Cerebellar nuclear complex (tissue), 1 donor: ENCODE results near the gene ITGA3.
A peak's percentile ranks its signal among the peaks of the same experiment; 100 is the strongest.

Experiments used
- DNase-seq, 2 experiments: peaks; one replicate each; lab custom pipeline; 2025; lab: John Stamatoyannopoulos, UW

The ITGA3 gene

DNA sequence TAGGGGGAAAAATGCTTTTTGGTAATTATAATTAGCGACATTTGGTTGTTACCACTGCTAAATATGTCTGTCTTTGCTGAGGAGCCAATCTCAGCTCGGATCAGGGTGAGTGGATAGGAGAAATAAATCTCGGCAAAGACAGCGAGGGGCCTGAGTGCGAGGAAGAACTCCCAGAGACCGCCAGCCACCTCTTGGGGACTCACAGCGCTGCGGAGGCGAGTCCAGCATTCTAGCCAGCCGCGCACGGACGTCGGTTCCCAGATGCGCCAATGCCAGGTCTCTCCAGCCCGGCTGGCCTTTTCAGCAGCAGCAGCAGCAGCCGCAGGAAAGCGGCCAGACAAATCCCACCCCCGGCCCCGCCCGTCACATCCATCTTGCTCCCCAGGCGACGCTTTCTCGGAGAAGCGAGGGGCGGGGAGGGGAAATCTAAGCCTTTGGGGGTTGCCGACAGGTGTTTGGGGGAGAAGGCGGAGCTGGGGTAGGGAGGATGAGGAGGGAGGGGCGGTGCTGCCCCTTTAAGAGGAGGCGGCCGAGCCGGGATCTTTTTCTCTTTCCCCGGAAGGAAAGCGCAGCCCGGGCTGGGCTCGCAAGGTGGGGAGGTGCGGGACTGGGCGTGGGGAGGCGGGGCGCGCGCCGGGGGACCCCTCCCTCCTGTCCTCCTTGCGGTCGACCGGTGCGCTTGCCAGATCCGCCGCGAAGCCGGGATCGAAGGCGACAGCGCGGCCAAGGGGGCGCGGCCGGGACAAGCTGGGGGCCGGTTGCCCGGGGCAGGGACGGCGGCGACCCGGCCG, at the start of gene ITGA3:
ITGA3 (plus strand) TSS at position 685 of the 791 bp plus-strand sequence. CDS start 330 bp downstream, outside the sequence.
- no peak for DNase-seq

DNA sequence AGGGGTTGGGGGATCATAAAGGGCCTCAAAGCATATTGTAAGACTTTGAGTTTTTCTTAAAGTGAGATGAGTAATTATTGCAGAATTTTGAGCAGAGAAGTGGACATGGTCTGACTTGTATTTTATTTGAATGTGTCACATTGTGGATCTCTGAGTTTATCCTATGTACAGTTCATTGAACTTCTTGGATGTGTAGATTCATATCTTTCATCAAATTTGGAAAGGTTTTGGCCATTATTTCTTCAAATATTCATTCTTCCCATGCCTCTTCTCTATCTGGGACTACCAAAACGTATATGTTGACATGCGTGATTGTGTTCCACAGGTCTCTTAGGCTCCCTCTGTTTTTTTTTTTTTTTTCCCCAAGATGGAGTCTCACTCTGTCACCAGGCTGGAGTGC, 46.6 kb upstream of the ITGA3 start:
- DNase-seq: no peak

DNA sequence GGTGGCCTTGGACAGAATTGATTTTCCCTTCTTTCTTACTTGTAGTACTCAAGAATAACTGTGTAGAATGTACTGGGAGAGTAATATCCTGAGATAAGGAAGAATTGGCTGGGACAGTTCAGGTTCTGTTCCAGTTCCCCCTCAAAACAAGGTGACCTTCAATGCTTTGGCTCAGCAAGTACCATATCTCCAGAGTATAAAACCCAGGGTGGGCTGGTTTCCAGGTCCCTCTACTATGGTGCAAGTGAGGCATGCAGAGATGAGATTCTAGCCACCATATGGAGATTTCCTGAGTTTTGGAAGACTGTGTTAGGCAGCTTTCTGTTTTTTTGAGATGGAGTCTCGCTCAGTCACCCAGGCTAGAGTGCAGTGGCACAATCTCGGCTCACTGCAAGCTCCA, 42.8 kb upstream of the ITGA3 start:
- no peak for DNase-seq

DNA sequence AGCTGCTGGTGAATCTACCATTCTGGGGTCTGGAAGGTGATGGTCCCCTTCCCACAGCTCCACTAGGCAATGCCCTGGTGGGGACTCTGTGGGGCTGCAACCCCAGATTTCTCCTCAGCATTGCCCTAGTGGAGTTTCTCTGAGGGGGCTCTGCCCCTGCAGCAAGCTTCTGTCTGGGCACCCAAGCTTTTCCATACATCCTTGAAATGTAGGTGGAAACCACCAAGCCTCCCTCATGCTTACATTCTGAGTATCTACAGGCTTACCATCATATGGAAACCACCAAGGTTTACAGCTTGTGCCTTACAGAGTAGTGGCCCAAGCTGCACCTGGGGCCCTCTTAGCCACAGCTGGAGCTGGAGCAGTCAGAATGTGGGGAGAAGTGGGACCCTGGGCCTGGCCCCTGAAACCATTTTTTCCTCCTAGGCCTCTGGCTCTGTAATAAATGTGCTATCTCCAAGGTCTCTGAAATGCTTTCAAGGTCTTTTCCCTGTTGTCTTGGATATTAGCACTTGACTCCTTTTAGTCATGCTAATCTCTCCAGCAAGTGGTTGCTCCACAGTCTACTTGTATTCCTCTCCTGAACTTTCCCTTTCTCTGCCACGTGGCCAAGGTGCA, 41.3 kb upstream of the ITGA3 start:
- DNase-seq: no peak

DNA sequence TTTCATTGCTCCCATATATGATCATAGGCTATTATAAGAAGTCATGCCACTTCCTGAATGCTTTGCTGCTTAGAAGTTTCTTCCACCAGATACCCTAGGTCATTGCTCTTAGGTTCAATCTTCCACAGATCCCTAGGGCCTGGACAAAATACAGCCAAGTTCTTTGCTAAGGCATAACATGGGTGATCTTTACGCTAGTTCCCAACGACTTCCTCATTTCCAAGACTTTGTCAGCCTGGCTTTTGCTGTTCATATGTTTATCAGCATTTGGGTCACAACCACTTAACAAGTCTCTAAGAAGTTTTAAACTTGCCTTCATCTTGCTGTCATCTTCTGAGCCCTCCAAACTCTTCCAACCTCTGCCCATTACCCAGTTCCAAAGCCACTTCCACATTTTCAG, 40.8 kb upstream of the ITGA3 start:
- no peak for DNase-seq

DNA sequence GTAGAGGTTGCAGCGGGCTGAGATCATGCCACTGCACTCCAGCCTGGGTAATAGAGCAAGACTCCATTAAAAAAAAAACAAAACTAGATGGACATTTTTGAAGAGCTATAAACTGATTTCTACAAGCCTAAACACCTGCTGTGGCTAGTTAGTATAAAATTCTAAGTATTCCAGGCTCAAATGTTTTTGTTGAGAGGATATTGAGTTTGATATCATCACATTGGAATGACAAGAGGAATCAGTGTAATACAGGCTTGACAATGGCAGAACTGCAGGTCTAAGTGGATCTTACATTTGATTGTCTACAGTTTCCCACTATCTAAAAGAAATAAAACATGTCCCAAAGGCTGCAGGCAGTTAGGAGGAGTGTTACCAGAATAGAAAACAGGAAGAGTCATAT, 37.0 kb upstream of the ITGA3 start:
- DNase-seq: no peak

DNA sequence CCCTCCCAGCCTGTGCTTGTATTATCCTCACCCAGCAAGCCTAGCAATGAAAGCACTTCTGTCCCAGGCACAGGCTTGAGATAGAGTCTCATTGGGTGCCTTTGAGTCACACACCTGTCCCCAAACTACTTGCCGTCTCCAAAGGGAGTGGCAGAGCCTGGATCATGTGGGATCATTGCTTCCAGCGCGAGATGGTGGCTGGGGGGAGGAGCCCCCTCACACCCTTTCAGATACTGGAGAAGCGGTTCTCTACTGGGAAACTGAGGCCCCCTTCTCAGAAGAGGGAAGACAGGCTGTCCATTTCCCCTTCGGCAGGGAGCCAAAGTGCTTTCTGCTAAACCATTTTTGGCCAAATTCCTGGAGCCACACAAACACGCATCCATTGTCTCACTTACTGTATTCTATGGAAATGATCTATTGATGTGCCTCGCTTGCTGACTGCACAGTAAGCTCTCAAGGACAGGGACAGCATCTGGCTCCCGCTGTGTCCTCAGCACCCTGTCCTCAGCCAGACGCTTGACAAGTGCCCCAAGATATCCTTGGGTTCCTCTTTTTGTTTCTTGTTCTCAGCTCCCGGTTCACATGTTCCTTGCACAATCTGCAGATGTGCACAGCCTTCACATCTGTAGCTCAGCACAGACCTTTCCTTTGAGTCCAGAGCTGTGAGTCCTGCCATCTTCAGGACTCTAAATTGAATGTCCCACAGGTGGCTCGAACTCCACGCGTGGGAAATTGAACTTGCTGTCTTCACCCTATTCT, 34.9 kb upstream of the ITGA3 start:
- DNase-seq: no peak

DNA sequence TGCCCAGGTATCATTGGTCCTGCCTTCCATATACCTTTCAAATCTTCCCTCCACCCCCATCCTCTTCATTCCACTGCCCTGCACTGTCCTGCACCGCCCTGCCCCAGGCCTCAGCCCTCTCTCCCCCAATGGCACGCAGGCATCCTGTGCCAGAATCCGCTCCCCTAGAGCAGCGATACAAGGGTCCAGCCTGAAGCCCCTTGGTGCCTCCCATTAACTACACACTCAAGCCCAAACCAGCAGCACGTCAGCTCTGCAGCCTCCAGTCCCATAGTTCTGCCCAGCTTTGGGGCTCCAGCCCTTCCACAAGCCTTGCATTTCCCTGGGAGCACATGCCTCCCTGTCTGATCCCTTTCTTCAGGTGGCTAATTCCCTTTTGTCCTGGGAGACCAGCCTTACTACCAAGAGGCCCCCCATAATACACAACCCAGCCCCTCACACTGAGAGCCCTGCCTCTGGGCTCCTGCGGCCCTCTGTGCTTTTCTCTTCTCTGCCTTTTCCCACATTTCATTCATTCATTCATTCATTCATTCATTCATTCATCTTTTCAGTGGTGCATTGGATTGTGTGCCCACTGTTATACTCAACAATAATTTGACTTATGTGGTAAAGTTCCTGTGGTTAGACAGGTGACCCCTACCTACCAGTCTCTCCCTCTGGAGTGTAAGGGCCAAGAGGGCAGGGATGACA, 34.1 kb upstream of the ITGA3 start:
- no peak for DNase-seq

DNA sequence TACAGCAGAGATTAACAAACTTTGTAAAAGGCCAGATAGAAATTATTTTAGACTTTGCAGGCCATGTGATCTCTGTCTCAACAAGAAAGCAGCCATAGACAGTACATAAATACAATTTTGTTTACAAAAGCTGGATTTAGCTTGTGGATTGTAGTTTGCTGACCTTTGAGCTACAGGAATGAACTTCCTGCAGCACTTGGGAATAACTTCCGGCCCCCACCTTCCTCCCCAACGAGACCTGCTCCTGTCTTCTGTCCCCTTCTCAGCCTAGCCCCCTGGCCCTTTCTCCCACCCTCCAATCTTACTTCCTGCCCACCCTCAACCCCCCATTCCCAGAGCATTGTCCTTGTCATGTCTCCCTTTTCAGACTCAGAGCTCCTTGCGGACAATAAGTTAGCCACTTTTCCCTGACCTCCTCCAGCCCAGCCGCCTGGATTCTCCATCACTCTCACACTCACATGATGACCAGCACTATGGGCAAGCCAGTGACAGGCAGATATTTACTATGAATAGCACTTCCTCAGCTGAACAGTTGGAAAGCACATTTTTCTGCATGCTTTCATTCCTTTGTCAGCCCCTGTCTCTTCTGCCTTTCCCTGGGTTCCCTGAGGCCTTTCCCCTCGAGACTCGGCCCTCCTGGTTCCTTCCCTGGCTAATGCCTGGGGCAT, 33.3 kb upstream of the ITGA3 start:
- DNase-seq: no peak

DNA sequence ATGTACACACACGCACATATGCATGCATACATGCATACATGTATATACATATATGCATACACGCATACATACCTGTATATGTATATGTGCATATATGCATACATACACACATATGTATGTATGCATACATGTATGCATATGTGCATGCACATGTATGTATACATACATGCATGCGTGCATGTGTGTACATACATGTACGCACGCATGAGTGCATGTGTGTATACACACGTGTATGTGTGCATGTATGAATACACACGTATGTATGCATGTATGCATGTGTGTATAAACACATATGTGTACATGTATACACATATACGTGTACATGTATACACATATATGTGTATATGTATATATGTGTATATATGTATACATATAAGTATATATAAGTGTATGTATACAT, 32.4 kb upstream of the ITGA3 start:
- no peak for DNase-seq

DNA sequence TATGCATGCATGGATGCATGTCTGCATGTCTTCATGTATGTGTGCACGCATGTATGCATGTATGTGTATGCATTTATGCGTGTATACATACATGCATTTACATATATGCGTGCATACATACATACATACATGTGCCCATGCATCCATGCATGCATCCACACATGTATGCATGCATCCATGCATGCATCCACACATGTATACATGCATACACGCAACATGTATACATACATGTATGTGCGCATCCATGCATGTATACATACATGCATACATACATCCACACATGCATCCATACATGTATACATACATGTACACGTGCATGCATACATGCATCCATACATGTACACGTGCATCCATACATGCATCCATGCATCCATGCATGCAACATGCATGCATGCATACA, 31.1 kb upstream of the ITGA3 start:
- DNase-seq: no peak

DNA sequence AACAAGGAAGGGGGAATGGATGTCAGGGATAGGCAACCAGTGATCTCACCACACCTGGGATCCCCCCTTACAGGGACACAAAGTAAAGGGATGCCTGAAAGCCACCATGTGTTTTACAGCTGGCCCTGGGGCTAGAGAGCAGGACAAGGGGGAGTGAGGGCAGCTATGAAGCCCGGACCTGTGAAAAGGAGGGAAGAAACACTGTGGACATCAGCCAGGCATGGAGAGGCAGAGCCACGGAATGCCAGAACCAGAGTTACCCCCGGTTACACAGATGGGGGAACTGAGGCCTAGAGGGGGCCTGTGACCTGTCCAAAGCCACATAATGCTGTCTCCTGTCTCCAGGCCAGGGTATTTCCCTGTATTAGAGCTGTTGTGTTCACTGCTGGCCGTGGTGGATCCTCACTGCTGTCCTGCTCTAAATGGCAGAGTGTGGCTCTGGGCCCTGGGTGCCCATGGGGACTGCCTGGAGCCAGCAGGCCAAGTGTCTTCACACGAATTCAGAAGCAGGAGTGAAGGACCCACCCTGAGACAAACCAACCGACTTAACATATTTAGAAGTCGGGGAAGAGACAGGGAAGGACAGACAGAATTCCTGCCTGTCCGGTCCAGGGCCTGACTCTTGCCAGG, 29.7 kb upstream of the ITGA3 start:
- no peak for DNase-seq

DNA sequence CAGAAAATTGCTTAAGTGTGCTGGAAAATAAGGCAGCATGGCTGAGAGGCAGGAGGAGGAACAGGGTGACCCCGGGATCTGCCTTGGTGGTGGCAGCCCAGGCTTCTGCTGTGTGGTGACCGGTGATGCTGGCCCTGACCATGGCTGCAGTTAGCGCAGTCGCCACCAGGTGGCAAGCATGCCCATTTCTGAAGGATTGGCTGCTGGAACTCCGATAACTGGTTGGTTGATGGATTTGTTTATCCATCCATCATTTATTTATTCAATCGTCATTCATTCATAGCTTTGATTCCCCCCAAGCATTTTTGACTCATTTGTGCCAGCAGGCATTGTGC, 29.1 kb upstream of the ITGA3 start:
- peak in 1 of 2 experiments; percentile 12 for DNase-seq

DNA sequence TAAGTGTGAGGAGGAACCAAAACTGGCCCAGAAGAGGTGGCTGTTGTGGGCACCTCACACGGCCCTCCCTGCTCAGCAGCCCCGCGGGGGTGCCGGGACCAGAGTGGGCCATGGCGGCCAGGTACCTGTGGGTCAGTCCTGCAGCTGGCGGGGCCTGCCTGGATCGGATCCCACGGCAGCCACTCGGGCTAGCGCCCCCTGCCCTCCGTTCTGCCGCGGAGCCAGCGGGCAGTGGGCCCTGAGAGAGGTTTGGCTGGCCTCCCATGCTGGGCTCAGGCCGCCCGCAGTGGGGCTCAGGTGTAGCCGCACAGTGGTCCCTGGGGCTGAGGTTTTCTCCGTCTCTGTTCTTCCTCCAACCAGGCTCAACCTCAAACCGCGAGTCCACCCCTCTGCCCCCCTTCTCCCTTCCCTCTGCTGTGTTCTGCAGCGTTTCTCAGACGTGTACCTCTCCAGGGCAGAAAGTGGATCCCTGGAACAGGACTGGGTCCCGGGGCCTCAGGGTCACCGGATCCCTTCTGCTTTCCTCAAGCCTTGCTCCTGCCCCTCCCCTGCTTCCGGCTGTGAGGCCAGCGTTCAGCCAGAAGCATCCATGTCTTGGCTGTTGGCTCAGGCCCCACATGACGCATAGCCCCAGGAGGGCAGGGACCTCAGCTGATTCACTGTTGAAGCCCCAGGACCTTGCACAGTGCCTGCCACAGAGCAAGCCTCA, 28.6 kb upstream of the ITGA3 start:
- DNase-seq: no peak

DNA sequence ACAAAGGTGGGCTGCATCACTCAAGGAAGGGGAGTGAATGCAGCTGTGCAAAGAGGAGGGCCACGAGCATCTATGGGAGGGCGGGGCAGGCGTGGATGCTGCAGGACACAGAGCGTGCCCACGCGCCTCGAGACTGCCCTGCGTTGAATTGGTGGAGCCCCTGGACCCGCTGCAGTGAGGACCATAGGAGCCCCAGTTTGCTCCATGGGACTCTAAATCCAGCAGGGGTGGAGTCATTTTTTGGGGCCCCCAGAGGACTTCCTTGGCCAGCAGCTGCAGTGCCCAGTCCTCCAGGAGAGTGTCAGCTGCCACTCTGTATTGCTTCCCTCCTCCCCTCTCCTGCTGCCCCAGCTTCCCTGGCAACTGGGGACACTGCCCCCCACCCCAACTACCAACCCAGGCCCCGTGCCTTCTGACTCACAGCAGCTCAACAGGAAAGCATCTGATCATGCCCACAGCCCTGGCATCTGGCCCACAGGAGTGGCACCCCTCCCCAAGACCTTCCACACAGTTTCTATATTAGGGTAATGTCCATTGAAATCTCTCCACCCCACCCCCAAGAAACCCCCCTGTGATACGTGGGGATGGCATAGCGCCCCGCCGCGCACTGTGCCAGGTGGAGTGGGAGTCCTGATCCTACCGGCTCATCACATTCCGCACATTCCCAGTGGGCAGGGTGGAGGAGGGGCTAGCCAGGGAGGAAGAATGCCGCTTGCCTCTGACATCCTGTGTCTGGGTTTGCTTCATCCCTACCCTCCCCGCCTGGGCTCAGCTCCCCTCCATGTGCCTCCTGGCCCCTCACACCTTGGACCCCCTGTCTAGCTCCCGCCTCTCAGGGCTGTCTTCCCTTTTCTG, 27.8 kb upstream of the ITGA3 start:
- DNase-seq: no peak

DNA sequence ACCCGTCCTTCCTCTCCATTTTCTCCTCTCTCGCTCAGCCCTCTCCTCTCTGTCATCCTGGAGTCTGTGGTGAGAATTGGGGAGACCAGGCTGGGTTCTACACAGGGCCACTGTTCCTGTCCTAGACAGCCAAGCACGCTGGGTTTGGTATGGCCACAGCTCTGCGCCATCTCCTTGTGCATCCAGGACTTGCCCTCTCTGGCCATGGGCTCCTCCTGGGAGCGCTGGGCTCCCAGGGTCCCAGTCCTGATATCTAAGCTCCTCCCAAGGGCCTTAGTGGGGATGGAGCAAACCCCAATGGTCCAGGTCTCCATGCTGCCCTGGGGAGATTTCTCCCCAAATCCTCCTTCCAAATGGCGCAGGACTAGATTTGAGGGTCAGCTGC, 27.2 kb upstream of the ITGA3 start:
- DNase-seq: no peak

DNA sequence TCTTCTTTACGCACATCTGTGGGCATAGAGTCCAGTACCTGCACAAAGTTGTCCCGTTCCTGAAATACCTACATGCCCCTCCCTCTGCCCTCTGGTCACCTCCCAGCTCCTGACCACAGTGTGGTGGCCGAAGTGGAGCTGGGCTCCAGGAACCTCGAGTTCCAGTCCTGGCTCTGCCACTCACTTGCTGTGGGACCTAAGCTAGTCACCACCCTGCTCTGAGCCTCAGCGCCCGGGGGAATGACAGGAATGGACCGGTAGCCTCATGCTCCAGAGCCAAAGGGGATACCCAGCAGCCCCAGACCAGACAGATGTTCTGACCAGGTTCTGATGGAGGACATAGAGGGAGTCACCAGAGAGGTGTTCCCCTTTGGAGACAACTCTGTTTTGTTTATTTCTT, 26.7 kb upstream of the ITGA3 start:
- no peak for DNase-seq

DNA sequence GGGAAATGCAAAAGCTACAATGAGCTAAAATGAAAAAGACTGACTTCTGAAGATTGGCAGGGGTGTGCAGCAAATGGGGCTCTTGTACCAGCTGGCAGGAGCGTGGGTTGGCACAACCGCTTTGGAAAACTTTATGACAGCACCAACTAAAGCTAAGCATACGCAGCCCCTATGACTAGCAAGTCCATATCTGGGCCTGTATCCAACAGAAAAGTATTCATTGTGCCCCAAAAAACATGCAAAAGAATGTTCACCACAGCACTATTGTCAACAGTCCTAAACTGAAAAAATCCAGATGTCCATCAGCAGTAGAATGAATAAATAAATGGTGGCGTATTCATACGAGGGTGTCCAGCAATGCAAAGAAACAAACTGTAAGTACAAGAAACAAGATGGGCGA, 22.6 kb upstream of the ITGA3 start:
- no peak for DNase-seq

DNA sequence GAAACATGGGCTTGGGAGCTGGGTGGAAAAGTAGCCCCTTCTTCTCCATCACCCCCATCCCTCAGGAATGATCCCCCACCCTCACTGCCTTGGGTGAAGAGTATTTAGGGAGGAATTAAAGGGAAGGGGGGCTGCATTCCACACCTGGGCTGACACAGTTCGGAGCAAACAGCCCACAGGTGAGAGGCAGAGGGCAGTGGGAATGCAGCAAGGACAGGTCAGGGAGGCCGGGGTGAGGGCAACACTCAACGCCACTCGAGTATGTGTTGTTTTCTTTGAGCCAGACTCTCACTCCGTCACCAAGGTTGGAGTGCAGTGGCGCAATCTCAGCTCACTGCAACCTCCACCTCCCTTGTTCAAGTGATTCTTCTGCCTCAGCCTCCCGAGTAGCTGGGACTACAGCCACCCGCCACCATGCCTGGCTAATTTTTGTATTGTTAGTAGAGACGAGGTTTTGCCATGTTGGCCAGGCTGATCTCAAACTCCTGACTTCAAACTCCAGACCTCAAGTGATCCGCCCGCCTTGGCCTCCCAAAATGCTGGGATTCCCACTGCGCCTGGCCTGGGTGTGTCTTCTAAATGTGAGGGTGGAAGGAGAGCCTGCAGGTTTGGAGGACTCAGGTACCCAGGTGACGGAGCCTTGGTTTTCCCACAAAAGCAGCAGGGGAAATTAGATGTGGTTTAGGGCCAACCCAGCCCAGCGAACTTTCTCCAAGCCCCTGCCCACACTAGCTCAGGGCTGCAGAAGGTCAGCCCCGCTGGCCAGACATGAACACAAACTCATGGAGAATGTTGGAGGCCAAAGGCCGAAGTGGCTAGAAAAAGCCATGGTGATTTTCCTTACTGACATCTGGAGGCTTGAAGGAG, 21.2 kb upstream of the ITGA3 start:
- no peak for DNase-seq
